Measurements from ENCODE around the gene ADRM1.

Gene ADRM1

DNA sequence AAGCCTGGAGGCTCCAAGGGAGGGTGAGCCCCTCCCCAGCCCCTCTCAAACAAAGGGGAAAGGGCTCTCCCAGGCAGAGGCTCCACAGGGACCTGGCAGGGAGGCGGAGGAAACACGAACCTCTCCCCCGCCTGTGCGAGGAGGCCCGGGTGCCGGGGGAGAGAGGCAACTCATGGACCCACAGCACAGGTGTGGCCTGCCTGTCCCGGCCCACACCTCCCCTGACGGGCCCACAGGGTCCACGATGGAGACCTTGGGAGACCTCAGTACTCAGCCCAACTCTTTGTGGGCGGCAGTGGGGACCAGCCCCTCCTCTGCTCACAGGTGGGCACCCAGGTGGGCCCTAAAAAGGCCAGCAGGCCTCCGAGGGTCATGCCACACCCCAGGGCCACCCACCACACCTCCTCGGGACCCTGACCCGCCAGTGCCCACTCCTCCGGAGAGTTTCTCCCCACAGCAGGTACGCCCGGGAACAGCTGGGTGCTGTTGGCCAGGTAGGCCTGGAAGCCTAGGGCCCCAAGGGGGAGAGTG, 52.1 kb downstream of the ADRM1 start:
- no peak for DNase-seq
- ATAC-seq, result no peak

DNA sequence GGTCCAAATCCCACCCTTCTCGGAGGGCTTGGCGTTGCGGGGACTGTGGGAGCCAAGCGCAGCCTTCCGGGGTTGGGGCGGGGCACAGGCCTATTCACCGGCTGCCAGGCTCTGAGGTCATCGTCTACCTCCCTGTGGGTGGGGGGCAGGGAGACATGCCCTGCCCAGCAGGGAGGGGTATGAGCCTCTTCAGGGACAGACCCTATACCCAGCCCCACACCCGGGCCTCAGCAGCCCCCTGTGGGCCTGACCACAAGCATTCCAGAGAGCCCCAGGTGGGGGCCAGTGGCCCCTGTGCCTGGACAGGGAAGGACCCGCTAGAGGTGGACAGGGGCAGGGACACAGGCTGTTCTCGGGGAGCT, 52.7 kb downstream of the ADRM1 start:
- no peak for ATAC-seq
- no peak for DNase-seq

DNA sequence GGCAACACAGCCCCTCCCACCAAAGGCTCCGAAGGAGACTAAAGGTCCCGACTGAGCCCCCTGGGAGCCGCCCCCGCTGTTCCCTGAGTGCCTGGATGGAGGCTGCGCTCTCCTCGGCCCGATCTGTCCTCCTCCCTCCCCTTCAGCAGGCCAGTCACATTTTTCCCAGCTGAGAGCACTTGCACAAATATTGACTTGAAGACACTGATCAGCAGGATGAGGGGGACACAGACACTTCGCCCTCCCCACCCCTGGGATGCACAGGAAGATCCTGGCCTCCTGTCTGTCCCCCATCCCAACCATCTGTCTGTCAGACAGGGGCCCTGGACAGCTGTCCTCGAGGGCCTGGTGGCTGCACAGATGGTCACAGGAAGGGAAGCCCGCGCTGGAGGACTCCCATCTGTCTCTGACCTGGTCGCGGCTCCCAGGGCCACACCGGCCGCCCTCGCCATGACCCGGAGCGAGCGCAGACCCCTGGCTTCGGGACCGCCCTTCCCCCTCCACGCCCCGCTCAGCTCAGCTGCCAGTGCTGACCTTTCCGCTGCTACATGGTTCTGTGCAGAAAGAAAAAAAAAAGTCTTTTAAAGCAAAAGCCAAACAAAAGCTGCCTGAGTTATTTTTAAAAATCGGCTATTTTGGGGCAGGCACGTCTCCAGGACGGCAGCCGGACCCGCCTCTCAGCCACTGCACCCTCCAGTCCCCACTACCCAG, 53.2 kb downstream of the ADRM1 start:
- ATAC-seq, result no peak
- no peak for DNase-seq

GRCh38 chr20:62356589-62357186, 53.9 kb downstream of the ADRM1 start:
- ATAC-seq (no peak), DNase-seq (no peak)

DNA sequence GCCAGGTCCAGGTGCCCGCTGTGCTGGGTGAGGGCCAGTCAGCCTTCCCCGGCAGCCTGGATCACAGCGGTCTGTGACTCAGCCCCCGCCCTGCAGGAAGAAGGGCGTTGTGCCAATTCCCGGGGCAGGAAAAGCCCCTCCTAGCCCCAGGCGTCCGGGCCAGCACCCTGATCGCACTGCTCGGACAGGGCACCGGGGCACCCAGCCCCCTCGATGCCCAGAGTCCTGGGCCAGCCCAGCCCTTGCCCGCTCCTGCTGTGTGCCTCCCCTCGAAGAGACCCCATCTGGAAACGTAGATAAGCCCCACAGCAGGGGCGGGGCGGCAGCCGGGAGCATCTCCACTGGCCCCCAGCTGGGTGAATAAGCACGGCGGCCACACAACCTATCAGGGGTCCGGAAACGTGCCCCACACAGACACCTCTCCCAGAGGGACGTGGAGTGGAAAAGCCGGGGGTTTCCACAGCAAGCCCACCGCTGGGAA, 54.4 kb downstream of the ADRM1 start:
- ATAC-seq (no peak), DNase-seq (no peak)

GRCh38 chr20:62357681-62358080, 54.9 kb downstream of the ADRM1 start:
- DNase-seq, result no peak
- no peak for ATAC-seq
